Astrocyte of the spinal cord (primary cell): ENCODE data around the gene RXRG.
"Not testable (repeated sequence)": the region's sequence is repeated elsewhere in the genome, so short reads cannot be mapped to it uniquely, and the experiment has no call there.

Experiments
- DNase-seq: peaks from one replicate; pipeline ENCODE4 v3.0.0; 2011; ENCODE audit warnings: low read depth, low spot score
- H3K4me3 ChIP-seq: 2 replicates; pipeline ENCODE4 v1.5.1; 2011; ENCODE audit warnings: low read depth, mild to moderate bottlenecking, low read length, moderate library complexity
- in situ Hi-C: cut with HindIII; loops from 2 replicates; pipeline ENCODE4 v1.10.0; 2017; ENCODE audit warnings: low sequenced_read_pairs
- TF ChIP-seq, protein P1 (sequence below): IDR thresholded peaks from 2 replicates; pipeline ENCODE4 v1.5.1; 2012; ENCODE audit warnings: low read depth, mild to moderate bottlenecking, low read length, inconsistent platforms

The RXRG gene

DNA sequence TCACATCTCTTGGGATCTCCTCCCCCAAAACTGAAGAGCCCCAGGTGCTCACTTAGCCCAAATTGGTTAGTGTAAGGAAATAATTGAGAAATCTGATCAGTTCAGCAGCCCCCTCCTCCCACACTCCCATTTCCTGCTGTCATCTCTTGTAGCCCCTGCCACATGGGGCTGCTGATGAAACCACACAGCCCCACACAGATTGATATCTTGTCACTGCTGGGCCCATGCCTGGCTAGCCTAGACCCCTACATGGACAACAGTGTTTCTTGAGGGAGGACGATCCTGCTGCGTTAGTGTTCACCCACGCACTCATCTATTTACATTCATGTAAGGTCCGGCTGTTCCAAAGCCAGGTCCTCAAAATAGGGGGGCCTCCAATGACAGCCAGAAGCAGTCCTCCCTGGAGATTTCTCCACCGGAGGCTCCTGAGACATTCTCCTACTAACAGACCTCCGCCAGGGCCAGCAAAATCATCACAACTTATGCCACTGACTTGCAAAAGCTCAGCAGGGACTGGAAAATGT, 23.9 kb upstream of the RXRG start:
- no peak overlapping the region for H3K4me3 ChIP-seq
- in situ Hi-C loops = no loop called here
- no peak for DNase-seq
- TF ChIP-seq, protein P1, sequence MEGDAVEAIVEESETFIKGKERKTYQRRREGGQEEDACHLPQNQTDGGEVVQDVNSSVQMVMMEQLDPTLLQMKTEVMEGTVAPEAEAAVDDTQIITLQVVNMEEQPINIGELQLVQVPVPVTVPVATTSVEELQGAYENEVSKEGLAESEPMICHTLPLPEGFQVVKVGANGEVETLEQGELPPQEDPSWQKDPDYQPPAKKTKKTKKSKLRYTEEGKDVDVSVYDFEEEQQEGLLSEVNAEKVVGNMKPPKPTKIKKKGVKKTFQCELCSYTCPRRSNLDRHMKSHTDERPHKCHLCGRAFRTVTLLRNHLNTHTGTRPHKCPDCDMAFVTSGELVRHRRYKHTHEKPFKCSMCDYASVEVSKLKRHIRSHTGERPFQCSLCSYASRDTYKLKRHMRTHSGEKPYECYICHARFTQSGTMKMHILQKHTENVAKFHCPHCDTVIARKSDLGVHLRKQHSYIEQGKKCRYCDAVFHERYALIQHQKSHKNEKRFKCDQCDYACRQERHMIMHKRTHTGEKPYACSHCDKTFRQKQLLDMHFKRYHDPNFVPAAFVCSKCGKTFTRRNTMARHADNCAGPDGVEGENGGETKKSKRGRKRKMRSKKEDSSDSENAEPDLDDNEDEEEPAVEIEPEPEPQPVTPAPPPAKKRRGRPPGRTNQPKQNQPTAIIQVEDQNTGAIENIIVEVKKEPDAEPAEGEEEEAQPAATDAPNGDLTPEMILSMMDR = no peak

DNA sequence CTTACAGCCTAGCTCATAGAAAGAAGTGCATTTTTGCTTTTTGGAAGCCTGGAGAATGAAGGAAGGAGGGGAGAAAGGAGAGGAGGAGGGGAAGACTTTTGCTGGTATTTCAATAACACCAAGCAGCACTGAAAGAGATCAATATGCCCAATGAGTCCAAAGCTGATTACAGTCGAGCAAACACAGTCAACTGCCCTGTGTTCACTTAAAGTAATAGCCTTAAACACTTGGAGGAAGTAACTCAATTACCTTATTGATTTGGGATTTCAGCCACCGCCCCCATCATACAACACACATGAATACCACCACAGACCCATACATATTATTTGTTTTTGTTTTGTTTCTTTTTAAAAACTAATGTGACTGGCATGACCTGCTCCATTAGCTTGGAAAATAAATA, 23.3 kb upstream of the RXRG start:
- in situ Hi-C loops = no loop called here
- DNase-seq = no peak
- H3K4me3 ChIP-seq = no peak overlapping the region
- TF ChIP-seq, protein P1 = no peak

DNA sequence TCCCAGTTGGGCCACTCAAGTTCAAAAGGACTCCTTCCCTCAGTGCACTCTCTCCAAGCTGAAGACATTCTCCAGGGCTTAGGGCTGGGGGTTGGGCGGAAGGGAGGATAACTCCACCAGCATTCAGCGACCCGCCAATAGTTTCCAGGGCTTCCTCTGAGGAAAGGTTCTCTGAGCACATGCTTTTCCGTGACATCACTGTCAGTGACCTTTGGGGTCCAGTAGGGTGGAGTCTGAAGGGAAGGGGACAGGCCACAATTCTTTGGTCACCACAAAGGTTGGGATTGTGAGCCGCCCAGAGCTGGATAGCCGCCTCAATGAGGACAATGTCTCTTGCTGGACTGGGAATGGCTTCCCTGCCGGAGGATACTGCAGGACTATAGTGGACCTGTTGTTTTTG, 22.8 kb upstream of the RXRG start:
- H3K4me3 ChIP-seq = no peak overlapping the region
- DNase-seq = no peak
- TF ChIP-seq, protein P1 = no peak
- in situ Hi-C loops = no loop called here

DNA sequence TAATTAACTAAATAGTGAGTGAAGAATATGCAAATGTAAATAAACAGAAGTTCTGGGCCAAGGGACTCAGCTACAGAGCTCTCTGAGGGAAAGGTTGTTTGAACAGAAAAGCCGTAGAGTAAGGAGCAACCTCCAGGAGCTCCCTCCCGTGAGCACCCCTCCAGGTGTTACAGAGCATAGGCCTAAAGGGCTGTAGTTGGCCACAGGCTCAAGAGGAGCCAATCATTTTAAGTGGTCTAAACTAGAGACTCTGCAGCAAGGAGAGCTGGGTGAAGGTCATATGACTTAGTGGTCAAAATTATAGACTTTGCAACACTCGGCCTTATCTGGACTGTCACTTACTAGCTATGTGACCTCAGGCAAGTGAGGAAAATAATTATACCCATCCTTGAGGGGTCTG, 19.1 kb upstream of the RXRG start:
- no peak overlapping the region for H3K4me3 ChIP-seq
- in situ Hi-C loops = no loop called here
- TF ChIP-seq, protein P1 = no peak
- no peak for DNase-seq

DNA sequence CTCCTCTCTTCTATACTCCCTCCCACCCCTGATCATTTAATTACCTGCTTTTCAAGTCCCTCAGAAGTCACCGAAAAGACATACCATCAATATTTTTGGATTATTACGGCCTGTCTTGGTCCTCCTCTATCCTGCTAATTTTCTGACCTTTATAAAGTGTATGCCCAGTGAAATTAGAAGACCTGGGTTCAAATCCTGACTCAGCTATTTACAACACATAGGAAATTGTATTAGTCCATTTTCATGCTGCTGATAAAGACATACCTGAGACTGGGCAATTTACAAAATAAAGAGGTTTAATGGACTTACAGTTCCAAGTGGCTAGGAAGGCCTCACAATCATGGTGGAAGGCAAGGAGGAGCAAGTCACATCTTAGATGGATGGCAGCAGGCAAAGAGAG, 14.8 kb upstream of the RXRG start:
- H3K4me3 ChIP-seq, DNase-seq, in situ Hi-C loops: not testable (repeated sequence)

- H3K4me3 ChIP-seq = no peak overlapping the region
- DNase-seq = no peak
- in situ Hi-C loops = no loop called here
- TF ChIP-seq, protein P1 = no peak
These were observed 11.9 kb upstream of the RXRG start for GRCh38 chr1:165456861-165457260.

DNA sequence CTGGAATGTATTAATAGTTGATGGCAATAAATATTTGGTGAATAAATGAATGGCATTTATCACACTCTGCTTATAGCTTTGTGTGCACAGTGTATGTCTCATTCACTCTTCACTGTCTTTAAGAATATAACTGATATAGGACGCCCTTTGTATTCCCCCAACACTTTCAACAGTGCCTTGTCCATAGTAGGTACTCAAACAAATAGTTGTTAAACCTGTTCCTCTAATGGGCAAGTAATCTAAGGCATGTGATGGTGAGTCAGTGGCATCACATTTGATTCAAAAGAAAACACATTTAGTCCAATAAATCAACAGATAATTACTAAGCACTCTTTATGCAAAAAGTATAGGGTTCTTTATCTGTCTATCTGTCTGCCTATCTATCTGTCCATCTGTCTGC, 11.2 kb upstream of the RXRG start:
- in situ Hi-C loops = no loop called here
- TF ChIP-seq, protein P1 = no peak
- H3K4me3 ChIP-seq = no peak overlapping the region
- no peak for DNase-seq
